GM19025 (cell line): ENCODE data around the gene EPB41L4B.

Source experiments
- ATAC-seq: cut with Tn5 transposase; IDR thresholded peaks from one replicate; pipeline ENCODE4 v1.9.1; 2021; ENCODE audit warnings: mild to moderate bottlenecking, low read depth, moderate library complexity; ENCODE audit not compliant: unreplicated experiment

EPB41L4B gene

GRCh38 chr9:109321727-109322126 is 868 bp upstream of the EPB41L4B start:
- ATAC-seq: no peak

GRCh38 chr9:109320331-109320741 is 523 bp downstream of the EPB41L4B start:
- peak; percentile 32 for ATAC-seq

- ATAC-seq: no peak
Measured at GRCh38 chr9:109319626-109320241, 1.1 kb downstream of the EPB41L4B start.

- no peak for ATAC-seq
Measured at GRCh38 chr9:109319017-109319625, 1.7 kb downstream of the EPB41L4B start.

GRCh38 chr9:109317979-109318741 is 2.7 kb downstream of the EPB41L4B start:
- no peak for ATAC-seq

- ATAC-seq: no peak
Measured at GRCh38 chr9:109317311-109317978, 3.4 kb downstream of the EPB41L4B start.

- no peak for ATAC-seq
Measured at GRCh38 chr9:109316207-109316640, 4.6 kb downstream of the EPB41L4B start.

- ATAC-seq: no peak
Measured at GRCh38 chr9:109315480-109316206, 5.2 kb downstream of the EPB41L4B start.

GRCh38 chr9:109314011-109314531 is 6.8 kb downstream of the EPB41L4B start:
- ATAC-seq: no peak

- no peak for ATAC-seq
Measured at GRCh38 chr9:109313351-109313750, 7.5 kb downstream of the EPB41L4B start.

- no peak for ATAC-seq
Measured at GRCh38 chr9:109312783-109313182, 8.1 kb downstream of the EPB41L4B start.

GRCh38 chr9:109311731-109312130 is 9.1 kb downstream of the EPB41L4B start:
- peak; percentile 64 for ATAC-seq

- no peak for ATAC-seq
Measured at GRCh38 chr9:109311286-109311685, 9.6 kb downstream of the EPB41L4B start.

GRCh38 chr9:109310486-109310901 is 10.4 kb downstream of the EPB41L4B start:
- ATAC-seq: no peak

- no peak for ATAC-seq
Measured at GRCh38 chr9:109309282-109309681, 11.6 kb downstream of the EPB41L4B start.

- no peak for ATAC-seq
Measured at GRCh38 chr9:109307380-109308240, 13.2 kb downstream of the EPB41L4B start.

GRCh38 chr9:109305801-109306200 is 15.1 kb downstream of the EPB41L4B start:
- ATAC-seq: no peak

GRCh38 chr9:109304347-109304746 is 16.5 kb downstream of the EPB41L4B start:
- ATAC-seq: no peak

- ATAC-seq: no peak
Measured at GRCh38 chr9:109303900-109304299, 17.0 kb downstream of the EPB41L4B start.
